ENCODE results near the gene C17orf114.

C17orf114 gene

DNA sequence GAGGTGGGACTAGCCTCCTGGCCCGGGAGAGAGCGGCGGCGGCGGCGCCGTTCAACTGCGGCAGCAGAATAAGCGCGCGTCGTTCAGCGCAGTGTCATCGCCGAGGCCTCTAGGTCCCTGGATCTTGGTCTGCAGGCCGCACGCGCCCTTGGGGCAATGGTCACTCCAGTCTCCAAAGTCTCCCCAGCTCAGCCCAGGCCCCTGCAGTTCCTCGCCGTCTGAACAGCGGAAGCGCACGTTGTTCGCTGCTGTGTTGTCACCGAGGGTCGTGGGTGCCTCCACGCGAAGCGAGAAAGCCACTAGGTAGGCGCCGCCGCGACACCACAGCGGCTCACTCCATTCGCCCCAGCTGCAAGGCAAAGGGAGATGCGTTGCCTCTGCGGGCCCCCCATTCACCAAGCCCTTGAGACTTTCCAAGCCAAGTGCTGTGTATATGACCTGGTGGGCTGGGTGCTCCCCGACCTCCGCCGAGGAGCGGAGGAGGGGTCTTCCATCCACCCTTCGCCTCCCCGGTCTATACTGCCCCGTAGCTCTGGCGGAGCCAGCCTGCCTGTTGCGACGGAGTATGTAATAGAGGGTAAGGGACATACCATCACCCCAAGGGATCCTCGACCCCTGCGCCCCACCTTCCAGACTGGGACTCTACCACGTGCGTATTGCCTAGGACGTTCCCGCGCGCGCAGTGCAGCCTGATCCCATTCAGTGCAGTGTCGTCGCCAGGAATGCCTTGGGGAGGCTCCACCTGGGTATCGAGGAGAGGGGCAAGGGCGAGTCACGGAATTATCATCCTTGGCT, 16.6 kb downstream of the C17orf114 start:
- peak in 1 of 2 donors; percentile 24 for DNase-seq

GRCh38 chr17:4782652-4783051, 19.5 kb downstream of the C17orf114 start:
- peak in 1 of 2 donors; percentile 16 for DNase-seq

GRCh38 chr17:4780325-4780955, 21.7 kb downstream of the C17orf114 start:
- DNase-seq: no peak

DNA sequence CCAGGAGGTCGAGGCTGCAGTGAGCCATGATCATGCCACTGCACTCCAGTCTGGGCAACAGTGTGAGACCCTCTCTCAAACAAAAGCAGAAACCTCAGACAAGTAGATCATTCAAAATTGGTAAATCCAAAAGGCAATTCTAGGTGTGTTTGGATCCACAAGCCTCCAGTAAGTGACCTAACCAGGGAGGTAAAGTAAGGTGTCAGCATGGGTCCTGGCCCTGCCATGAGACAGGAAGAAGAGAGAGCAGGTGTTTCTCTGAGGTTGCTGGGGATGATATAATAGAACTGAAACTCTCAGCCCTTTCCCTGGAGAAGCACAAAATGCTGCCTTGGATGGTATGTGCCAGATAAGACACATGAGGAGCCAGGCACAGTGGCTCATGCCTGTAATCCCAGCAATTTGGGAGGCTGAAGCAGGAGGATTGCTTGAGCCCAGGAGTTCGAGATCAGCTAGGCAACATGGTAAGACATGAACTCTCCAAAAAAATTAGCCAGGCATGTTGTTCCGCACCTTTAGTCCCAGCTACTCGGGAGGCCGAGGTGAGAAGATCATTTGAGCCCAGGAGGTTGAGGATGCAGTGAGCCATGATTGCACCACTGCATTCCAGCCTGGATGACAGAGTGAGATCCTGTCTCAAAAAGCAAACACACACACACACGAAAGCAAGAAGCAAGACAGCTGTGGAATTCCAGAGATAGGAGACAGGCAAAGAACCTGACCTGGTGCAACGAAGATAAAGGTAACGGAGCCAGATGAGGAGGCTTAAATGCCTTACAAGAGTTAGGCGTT, 24.0 kb downstream of the C17orf114 start:
- DNase-seq: no peak

GRCh38 chr17:4772235-4772613, 29.9 kb downstream of the C17orf114 start:
- no peak for DNase-seq

GRCh38 chr17:4771519-4772234, 30.5 kb downstream of the C17orf114 start, which contains the start of gene TM4SF5:
Gene TM4SF5, plus strand, starts transcription at chr17:4771886. Its CDS starts 37 bp downstream, at chr17:4771923.
- no peak for DNase-seq

GRCh38 chr17:4769628-4770027, 32.5 kb downstream of the C17orf114 start:
- no peak for DNase-seq

GRCh38 chr17:4768298-4768697, 33.8 kb downstream of the C17orf114 start:
- no peak for DNase-seq

GRCh38 chr17:4766723-4767122, 35.4 kb downstream of the C17orf114 start:
- DNase-seq: no peak

DNA sequence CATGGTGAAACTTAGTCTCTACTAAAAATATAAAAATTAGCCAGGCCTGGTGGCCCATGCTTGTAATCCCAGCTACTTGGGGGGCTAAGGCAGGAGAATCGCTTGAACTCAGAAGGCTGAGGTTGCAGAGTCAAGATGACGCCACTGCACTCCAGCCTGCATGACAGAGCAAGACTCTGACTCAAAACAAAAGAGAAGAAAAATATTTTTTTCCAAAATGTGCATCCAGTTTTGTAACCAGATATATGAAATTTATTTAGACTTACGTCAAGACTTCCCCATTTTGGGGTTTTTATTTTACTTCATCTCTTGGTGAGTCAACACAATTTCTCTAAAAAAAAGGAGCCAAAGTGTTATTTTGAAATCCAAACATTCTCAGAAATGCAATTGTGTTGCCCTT, 35.9 kb downstream of the C17orf114 start:
- DNase-seq: no peak

- DNase-seq: no peak
These were observed 37.5 kb downstream of the C17orf114 start for GRCh38 chr17:4764595-4764994.

DNA sequence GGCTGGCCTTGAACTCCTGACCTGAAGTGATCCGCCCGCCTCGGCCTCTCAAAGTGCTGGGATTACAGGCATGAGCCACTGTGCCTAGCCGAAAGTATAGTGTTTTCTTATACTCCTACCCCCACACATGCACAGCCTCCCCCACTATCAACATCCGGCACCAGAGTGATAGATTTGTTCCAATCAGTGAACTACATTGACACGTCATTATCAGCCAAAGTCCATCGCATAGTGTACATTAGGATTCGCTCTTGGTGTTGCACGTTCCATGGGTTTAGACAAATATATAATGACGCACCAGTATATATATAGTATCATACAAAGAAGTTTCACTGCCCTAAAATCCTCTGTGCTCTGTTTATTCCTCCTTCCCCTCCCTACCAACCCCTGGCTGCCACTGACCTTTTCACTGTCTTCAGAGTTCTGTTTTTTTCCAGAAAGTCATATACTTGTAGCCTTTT, 42.3 kb downstream of the C17orf114 start:
- no peak for DNase-seq

- DNase-seq: no peak
These were observed 48.7 kb downstream of the C17orf114 start for GRCh38 chr17:4753392-4753791.

DNA sequence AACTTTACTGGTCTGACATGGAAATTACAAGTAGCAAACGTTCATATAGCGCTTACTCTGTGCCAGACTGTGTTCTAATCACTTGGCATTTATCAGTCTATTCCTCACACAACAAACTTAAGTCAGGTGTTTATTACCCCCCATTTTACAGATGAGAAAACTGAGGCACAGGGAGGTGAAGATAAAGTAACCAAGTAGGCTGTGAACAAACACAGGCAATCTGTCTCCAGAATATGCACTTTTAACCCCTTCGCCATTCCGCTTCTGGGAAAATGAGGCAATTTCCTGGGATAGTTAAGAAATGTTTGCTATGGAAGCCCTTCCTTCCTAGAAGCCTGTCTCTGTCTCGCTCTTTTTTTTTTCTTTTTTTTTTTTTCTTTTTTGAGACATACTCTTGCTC, 50.2 kb downstream of the C17orf114 start:
- DNase-seq: no peak
